Activated naive CD4-positive, alpha-beta T cell treated with anti-CD3 and anti-CD28 coated beads, Interleukin-2, amount 50 U/mL, for 16 hours (primary cell): ENCODE measurements around the gene CPT1A.

Experiments used
- DNase-seq: peaks from one replicate; pipeline ENCODE4 v3.0.0-alpha.2; 2020

Gene CPT1A

DNA sequence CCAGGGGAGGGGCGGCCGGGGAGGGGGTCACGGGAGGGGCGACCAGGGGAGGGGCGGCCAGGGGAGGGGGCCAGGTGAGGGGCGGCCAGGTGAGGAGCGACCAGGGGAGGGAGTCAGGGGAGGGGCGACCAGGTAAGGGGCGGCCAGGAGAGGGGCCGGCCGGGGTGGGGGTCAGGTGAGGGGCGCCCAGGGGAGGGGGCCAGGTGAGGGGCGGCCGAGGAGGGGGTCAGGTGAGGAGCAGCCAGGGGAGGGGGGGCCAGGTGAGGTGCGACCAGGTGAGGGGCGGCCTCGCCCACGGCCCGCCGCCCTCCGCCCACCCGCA lies 90.8 kb downstream of the CPT1A start:
- no peak for DNase-seq

- DNase-seq: peak; percentile 28
These were observed 91.3 kb downstream of the CPT1A start for GRCh38 chr11:68750195-68751003.

DNA sequence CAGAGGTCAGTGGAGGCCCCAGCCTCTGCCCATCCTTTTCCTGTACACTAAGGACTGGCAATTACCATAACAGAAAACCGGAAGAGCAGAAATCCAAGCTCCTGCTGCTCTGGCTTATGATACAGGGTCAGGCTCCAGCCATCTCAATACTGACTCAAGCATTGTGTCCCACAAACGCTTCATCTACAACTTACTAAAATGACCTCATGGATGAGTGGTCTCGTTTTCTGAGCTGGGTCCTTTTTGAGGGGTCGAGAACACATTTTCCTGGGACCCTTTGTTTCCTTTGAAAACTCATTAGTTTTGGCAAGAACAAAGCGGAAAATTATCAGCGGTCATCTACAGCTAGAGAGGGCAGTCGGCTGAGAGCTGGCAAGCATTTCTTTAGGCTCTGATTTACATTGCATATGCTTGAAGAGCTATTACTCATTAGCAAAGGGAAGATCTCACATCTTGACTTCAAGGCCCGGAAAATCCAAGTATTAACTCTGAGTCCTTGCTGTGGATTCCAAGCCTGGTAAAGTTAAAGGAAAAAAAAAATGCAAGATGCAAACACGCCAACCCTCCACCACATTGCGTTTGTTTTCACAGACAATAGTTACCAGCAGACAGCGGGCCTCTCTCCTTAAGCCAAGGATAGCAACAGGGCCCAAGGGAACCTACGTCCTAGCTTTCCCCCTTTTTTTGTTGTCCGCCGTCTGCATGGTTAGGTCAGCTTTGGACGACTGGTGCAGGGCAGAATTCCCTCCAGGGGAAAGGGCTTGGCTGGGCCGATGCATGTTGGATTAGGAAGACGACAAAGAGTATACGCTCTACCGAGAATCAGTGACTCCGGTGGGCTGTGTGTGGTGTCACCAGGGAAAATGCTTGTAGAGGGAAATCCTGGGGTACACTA lies 92.2 kb downstream of the CPT1A start:
- no peak for DNase-seq

DNA sequence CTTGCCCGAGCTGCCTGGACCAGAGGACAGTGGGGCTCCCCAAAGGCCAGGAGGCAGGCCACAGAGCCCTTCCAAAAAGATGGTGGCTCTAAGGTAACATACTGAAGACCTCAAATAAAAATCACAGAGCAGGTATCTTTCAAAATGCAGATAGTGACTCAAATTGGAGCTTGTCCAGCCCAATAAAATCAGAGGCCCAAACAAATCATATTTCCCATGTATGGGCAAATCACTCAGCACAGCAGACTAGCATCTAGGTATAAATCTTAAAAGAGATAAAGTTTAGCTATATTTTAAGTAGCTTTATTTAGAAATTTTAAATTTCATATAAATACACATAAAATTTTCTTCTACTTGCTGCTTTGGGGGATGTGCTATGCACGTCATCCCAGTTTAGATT lies 93.7 kb downstream of the CPT1A start:
- no peak for DNase-seq

GRCh38 chr11:68743539-68743938 lies 98.2 kb downstream of the CPT1A start:
- no peak for DNase-seq

DNA sequence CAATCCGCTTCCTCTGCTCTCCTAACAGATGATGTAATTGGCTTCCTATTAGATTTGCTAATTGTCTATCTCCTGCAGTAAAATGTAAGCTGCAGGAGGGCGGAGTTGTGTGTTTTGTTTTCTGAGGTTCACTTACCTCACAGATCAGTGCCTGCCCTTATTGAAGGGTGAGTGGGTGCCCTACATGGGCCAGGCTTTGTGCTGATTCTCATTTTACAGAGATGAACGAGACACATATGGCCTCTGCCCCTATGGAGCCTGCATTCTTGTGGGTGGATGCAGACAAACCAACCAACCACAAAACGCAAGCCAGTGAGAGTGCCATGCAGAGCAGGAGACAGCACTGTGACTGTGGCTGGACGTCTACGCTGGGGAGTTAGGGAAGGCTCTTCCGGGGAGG lies 100.3 kb downstream of the CPT1A start:
- no peak for DNase-seq

DNA sequence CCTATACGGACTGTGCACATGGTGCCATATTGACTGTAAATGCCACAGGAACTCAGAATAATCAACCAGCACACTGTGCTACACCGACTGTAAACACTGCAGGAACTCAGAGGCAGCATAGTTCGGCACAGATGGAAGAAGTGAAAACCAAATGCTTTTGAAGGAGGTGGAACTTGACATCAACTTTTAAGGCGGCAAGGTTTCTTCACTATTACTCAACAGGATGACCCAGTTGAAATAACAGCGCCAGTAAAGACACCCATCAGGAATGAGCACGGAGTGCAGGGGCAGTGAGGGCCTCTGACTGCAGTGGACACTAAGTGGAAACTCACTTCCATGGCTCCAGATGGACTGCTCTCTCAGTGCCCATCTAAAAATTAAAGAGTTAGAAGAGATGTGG lies 106.1 kb downstream of the CPT1A start:
- no peak for DNase-seq

GRCh38 chr11:68735125-68735524 lies 106.6 kb downstream of the CPT1A start:
- DNase-seq: no peak

GRCh38 chr11:68734111-68734510 lies 107.6 kb downstream of the CPT1A start:
- DNase-seq: no peak

GRCh38 chr11:68727783-68728182 lies 113.9 kb downstream of the CPT1A start:
- no peak for DNase-seq

DNA sequence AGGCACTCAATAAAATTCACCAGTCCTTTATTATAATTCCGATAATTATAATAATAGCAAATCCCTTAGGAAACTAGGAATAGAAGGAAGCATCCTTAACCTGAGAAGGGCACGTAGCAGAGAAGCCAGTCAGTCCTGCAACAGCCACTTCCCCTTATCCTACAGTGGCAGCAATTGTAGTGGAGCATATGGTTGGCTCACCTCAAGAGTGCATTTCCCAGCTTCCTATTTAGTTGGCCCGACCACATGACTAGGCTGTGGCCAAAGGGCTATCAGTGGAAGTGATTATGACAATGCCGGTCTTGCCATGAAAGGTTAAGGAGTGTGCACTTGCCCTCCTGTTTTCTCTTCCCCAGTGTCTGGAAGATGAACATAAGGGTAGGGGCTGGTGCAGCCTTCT lies 117.4 kb downstream of the CPT1A start:
- DNase-seq: no peak

DNA sequence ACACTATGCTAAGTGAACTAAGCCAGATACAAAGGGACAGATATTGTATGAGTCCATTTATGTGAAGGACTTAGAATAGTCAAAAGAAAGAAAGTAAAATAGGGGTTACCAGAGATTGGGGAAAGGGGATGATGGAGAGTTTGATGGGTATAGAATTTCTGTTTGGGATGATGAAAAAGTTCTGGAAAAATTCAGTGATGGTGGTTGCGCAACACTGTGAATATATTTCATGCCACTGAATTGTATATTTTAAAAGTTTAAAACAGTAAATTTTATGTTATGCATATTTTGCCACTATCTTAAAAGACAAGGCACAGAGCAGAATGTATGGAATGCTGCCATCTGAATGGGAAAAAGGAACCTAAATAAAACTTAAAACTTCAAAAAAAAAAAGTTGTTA lies 119.6 kb downstream of the CPT1A start:
- DNase-seq: no peak

DNA sequence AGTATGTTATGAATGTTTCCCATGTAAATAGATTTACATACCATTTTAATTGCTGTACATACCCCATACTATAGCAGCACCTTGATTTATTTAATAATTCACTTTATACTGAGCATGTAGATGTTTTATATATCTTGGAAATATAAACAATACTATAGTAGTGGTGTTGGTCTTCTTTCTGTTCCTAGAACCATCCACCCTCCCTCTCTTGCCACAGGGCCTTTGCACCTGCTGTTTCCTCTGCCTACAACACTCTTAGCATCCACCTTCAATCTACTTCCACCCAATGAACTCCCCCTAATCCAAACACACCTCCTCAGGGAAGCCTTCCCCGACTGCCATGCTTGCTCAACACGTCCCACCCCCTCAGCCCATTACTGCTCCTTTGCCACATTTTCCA lies 120.6 kb downstream of the CPT1A start:
- no peak for DNase-seq

- no peak for DNase-seq
These were observed 126.1 kb downstream of the CPT1A start for GRCh38 chr11:68715456-68716122.

DNA sequence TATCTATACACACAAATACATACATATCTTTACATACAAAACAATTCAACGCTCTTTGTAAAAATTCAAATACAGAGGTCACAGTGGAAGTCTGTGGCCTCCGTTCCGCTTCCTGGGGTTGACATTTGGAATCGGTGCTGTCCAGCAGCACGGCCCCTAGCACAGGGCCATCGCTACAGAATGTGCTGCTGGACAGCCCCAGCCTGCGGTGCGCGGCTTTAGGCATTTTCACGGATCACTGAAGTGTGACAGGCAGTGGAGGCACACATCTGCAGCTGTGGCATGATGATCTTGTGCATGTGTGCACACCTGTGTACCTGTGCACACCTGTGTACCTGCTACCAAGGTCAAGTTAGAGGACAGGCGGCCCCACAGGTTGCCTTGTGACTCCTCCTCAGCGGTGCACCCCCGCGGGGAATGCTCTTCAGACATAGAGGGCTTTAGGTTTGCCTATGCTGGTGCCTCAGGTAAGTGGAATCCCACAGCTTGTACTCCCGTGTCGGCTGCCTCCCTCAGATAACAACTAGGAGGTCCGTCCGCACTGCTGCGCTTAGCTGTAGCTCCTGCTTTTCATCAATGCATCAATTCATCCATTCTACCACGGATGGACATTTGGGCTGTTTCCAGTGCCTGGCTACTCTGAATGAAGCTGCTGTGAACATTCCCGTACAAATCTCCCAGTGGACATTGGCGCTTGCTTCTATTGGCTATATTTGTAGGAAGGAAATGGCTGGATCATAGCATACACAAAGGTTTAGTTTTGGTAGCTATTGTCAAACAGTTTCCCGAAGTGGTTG lies 127.5 kb downstream of the CPT1A start:
- no peak for DNase-seq

DNA sequence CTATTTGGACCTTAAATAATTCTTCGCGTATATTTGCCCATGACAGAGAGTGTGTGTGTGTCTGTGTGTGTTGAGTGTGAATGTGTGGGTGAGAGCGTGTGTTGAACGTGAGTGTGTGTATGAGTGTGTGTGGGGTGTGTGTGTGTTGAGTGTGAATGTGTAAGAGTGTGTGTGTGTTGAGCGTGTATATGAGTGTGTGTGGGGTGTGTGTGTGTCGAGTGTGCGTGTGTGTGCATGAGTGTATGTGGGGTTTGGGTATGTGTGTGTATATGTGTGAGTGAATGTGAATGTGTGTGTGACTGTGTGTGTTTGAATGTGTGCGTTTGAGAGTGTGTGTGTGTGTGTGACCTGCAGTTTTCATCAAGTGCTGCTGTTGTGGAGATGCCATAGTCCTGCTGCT lies 130.6 kb downstream of the CPT1A start:
- DNase-seq: no peak

GRCh38 chr11:68710409-68710808 lies 131.3 kb downstream of the CPT1A start:
- DNase-seq: no peak

- no peak for DNase-seq
These were observed 132.7 kb downstream of the CPT1A start for GRCh38 chr11:68709062-68709461.

DNA sequence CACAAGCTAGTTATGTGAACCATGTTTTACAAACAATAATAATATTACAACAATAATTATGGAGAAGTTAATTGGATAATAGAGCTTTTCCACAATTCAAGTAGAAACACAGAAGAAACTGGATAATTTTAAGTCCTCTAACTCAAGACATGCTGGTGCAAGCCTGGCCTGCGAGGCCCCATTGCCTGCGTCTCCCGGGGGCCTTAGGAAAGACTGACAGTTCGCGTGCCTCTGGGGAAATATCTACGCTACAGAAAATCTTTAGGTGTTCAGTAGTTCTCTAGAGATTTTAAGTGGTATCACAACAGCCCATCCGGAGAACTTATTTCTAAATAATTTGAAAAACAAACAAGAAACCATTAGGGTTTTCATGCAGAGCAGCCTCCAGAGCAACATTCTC lies 134.2 kb downstream of the CPT1A start:
- no peak for DNase-seq

DNA sequence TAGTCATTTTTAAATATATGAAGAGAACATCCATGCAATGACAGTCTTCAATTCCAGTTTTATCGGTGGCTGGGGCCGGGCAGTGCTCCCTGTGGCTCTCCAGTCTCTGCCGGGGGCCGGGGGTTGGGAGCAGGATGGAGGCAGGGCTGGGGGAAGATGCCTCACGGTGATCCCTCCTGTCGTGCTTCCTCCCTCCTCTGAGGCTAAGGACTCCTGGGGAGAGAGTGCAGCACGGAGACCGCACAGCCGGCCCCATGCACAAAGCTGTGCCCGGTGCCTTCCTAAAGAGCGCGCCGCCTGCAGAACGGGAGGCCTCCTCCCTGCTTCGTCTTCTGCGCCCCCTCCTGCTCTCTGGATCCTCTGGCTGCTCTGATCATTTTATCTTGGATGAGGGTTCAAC lies 136.8 kb downstream of the CPT1A start:
- no peak for DNase-seq
